ENCODE data around the gene NUFIP2. TPM values are rescaled to one million over a fixed set of nuclear protein-coding genes. Genes with fewer than 3 reads are reported as not detected.

Gene NUFIP2
- total RNA-seq, 2 donors from 2014 or later: 39.9 to 46.9 TPM

DNA sequence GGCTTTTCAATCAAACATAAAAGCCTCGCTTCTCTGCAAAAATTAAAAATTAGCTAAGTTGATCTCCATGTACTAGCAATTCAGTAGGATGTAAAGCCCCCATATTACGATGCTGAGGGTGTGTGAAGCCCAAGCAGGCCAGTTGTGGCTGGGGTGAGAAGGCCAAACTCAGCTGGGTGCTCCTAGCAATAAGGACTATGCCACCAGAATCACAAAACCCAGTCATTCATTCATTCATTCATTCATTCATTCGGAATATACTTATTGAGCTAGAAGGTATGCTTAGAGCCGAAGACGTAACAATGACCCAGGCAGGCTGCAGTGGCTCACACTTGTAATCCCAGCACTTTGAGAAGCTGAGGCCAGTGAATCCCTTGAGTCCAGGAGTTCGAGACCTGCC, 51.2 kb downstream of the NUFIP2 start:
- no peak overlapping the region for H3K27ac ChIP-seq
- no peak for DNase-seq
- intact Hi-C loops (cut with DNase I): no loop called here
- TF ChIP-seq, protein P1, sequence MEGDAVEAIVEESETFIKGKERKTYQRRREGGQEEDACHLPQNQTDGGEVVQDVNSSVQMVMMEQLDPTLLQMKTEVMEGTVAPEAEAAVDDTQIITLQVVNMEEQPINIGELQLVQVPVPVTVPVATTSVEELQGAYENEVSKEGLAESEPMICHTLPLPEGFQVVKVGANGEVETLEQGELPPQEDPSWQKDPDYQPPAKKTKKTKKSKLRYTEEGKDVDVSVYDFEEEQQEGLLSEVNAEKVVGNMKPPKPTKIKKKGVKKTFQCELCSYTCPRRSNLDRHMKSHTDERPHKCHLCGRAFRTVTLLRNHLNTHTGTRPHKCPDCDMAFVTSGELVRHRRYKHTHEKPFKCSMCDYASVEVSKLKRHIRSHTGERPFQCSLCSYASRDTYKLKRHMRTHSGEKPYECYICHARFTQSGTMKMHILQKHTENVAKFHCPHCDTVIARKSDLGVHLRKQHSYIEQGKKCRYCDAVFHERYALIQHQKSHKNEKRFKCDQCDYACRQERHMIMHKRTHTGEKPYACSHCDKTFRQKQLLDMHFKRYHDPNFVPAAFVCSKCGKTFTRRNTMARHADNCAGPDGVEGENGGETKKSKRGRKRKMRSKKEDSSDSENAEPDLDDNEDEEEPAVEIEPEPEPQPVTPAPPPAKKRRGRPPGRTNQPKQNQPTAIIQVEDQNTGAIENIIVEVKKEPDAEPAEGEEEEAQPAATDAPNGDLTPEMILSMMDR (IDR thresholded peaks at IDR 0.05): no peak
- H3K27me3 ChIP-seq: no peaks in the 10 kb centered on the region
- no peaks in the 10 kb centered on the region for H3K9me3 ChIP-seq
- no peak overlapping the region for H3K9ac ChIP-seq (ENCODE audit: low read depth in 2 of 2, low read length in 2 of 2)
- no peaks in the 10 kb centered on the region for H3K36me3 ChIP-seq
- no peak overlapping the region for H3K4me3 ChIP-seq
- no peaks in the 10 kb centered on the region for H3K4me1 ChIP-seq

DNA sequence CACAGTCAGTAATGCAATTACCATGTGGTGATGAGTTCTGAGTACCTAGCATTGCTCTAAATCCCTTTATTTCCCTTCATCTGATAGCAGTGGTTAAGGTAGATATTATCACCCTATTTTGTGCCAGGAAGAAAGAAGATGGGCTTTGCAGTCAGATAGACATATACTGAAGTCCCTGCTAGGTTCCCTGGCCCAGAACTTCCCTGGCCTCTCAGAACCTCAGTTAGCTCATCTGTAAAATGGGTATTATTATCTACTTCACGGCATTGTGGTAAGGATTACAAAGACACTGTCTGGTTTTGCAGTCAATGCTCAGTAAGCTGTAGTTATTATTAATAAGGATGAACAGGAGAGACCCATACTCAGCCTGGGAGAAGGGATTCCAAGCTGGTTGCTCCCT, 51.9 kb downstream of the NUFIP2 start:
- intact Hi-C loops (cut with DNase I): no loop called here
- Histone ChIP-seq H3K36me3 (no peaks in the 10 kb centered on the region), H3K27ac (no peak overlapping the region), H3K9me3 (no peaks in the 10 kb centered on the region), H3K27me3 (no peaks in the 10 kb centered on the region), H3K4me1 (no peaks in the 10 kb centered on the region), H3K9ac (ENCODE audit: low read depth in 2 of 2, low read length in 2 of 2) (no peak overlapping the region), H3K4me3 (no peak overlapping the region)
- DNase-seq: no peak
- TF ChIP-seq, protein P1 (IDR thresholded peaks at IDR 0.05): no peak

DNA sequence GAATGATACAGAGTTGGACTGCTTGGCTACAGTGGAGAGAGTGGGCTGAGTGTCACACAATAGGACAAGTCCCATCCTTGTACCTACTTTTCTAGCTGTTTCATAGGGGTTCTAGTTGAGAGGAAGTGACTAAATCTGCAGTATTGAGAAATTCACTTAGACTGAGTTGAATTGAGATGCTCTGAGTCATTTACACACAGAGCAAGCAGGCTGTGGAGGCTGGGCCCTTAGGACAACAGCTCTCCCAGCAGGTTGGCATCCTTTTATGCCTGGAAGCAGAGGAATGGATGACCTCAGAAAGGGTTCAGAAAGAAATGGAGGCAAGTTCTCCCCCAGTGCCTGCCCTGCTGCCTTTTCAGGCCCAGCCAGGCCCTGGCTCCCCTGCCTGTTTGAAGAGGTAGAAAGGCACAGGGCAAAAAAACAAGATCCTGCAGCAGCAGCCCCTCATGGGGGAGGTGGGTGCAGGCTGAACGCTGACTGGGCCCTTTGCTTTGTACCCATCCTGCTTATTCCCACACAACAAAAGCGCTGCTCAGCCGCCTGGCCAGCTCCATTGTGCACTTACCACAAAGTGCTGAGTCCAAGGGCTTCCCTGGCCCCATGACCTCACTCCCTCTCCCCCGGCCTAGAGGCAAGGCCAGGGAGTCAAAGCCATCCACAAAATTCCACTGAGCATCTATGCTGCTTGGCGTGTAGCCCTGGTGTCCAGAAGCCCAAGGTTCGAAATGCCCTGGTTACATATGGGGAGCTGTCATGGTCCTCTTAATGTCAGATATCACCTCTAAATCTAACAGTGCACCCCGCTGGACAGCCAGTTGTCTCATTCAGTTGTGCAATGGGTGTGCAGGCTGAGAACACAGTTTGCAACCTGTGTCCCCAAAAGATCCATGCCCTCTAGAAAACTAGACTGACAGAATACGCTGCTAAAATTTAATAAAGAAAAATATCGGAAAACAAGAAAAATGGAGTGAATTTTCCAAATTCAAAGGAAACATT, 52.7 kb downstream of the NUFIP2 start:
- Histone ChIP-seq H3K9ac (ENCODE audit: low read depth in 2 of 2, low read length in 2 of 2) (no peak overlapping the region), H3K27me3 (no peaks in the 10 kb centered on the region), H3K36me3 (no peaks in the 10 kb centered on the region), H3K9me3 (no peaks in the 10 kb centered on the region), H3K27ac (no peak overlapping the region), H3K4me1 (no peaks in the 10 kb centered on the region), H3K4me3 (no peak overlapping the region)
- TF ChIP-seq, protein P1 (IDR thresholded peaks at IDR 0.05): no peak
- no peak for DNase-seq
- intact Hi-C loops (cut with DNase I): no loop called here

DNA sequence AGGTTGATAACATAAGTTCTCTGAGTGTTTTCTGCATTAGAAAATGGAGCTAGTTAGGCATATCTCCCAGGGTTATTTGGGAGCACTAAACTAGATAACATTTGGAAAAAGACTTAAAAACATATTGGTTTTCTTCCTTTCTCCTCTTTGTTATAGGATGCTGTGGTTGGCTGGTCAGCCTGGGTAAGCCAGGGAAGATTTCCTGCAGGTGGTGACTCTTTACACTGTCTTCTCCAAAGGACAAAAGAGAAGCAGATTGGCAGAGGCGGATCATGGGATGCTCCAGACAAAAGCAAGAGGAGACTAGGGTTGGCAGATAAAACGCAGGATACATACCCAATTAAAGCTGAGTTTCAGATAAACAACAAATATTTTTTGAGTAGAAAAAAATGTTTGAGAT, 53.5 kb downstream of the NUFIP2 start:
- H3K4me3 ChIP-seq: no peak overlapping the region
- H3K27me3 ChIP-seq: no peaks in the 10 kb centered on the region
- TF ChIP-seq, protein P1 (IDR thresholded peaks at IDR 0.05): no peak
- H3K4me1 ChIP-seq: no peaks in the 10 kb centered on the region
- intact Hi-C loops (cut with DNase I): no loop called here
- DNase-seq: no peak
- H3K9me3 ChIP-seq: no peaks in the 10 kb centered on the region
- no peak overlapping the region for H3K9ac ChIP-seq (ENCODE audit: low read depth in 2 of 2, low read length in 2 of 2)
- H3K27ac ChIP-seq: no peak overlapping the region
- H3K36me3 ChIP-seq: no peaks in the 10 kb centered on the region

DNA sequence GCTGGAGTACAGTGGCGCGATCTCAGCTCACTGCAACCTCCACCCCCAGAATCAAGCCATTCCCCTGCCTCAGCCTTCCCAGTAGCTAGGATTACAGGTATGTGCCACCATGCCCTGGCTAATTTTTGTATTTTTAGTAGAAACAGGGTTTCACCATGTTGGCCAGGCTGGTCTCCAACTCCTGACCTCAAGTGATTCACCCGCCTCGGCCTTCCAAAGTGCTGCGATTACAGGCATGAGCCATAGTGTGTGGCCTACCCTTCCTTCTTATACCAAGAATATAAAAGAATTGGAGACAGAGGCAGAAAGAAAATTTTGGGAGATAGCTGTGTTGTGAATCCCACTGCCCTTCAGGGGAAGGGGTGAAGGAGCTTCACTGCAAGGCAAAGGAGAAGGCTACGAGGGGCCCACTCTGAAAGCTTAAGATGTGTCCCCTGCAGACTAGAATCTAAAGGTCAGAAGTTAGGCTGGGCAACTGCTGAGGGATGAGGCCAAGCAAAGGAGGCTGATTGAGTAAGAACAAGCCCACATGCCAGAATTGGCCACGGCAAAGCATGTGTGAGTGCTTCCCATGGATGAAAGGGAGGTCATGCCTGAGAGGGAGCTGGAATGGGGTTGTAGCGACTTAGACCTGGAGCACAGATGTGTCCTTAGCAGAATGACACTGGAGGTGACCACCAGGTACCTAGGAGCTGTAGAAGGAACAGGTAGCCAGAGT, 55.7 kb downstream of the NUFIP2 start:
- no peak overlapping the region for H3K27ac ChIP-seq
- no peak for DNase-seq
- no peak overlapping the region for H3K9ac ChIP-seq (ENCODE audit: low read depth in 2 of 2, low read length in 2 of 2)
- H3K9me3 ChIP-seq: no peaks in the 10 kb centered on the region
- TF ChIP-seq, protein P1 (IDR thresholded peaks at IDR 0.05): no peak
- H3K4me3 ChIP-seq: no peak overlapping the region
- no peaks in the 10 kb centered on the region for H3K27me3 ChIP-seq
- no peaks in the 10 kb centered on the region for H3K36me3 ChIP-seq
- intact Hi-C loops (cut with DNase I): no loop called here
- H3K4me1 ChIP-seq: no peaks in the 10 kb centered on the region
